ENCODE data around the gene PIK3R6.

The PIK3R6 gene

DNA sequence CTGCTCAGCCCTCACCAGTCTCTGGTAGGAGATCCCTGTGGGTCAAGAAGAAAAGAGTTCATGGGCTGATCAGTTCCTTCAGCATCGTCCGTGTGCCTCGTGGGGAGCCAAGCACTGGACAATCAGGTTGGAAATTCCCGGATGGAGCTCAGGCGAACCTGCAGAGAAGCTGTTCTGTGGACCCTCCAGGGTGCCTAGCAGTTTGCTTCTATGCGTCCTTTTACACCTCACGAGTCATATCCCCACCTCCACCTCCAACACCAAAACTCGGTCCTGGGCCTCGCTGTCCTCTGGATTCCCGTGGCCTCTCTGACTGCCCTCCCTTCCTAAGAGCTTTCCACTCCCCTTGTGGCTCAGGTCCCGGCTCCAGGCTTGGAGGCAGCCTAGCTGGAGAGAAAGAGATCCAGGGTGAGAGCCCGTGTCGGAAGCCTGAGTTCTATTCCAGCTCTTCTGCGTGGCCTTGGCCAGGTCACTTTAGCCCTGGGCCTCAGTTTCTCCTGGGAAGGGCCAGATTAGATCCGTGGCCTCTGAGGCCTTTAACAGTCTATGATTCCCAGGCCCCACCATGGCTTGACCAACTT is 26.2 kb upstream of the PIK3R6 start:
- DNase-seq: no peak

DNA sequence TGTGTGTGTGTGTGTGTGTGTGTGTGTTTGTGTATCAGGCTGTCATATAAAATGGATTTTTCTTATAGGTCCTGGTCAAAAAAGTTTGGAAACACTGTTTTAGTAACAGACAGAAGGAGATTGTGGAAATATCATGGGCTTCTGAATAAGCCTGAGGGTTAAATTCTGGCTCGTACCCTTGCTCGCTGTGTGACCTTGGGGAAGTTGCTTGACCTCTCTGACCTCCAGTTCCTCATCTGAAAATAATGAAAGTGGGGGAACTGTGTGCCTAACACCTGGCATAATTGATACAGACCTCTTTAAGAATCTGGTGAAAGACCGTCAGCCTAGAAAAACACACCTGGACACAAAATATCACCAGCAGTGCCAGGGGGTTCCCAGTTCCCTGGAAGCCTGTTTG is 25.6 kb upstream of the PIK3R6 start:
- no peak for DNase-seq

GRCh38 chr17:8892338-8892690 is 24.8 kb upstream of the PIK3R6 start:
- DNase-seq: no peak

- no peak for DNase-seq
These were observed 23.2 kb upstream of the PIK3R6 start for GRCh38 chr17:8890671-8891070.

- no peak for DNase-seq
These were observed 22.2 kb upstream of the PIK3R6 start for GRCh38 chr17:8889458-8890210.

GRCh38 chr17:8888704-8889302 is 21.3 kb upstream of the PIK3R6 start:
- DNase-seq: no peak

DNA sequence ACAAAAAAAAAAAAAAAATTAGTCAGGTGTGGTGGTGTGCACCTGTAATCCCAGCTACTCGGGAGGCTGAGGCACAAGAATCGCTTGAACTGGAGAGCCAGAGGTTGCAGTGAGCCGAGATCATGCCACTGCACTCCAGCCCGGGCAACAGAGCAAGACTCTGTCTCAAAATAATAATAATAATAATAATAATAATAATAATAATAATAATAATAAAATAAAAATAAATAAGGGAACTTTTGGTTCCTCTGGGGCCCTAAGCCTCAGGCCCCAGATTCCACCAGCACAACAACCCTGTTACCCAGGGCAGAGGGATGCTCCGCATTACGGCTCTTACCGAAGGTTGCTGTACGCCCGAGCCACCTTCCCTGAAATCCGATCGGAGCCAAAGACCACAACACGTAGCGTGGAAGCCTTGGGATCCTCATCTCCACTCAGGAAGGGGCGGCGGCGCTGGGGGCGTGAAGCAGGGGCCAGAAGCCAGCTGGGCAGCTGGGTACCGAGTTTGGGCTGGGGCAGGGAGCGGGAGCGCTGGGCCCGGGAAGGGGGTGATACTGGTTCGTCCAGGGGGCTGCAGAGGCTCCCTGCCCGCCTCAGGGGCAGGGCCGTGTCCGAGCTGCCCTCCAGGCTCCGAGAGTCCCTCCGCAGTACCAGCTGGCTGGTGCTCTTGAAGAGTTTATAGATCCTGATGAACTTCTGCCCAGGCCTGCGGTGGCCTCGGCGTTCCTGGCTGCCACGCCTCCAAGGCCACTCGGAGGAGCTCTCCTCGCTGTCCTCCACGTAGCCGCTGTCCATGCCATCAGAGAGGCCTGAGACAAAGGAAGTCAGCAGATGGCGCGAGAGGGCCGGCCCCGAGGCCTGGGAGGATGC is 20.6 kb upstream of the PIK3R6 start:
- no peak for DNase-seq

- DNase-seq: no peak
These were observed 19.8 kb upstream of the PIK3R6 start for GRCh38 chr17:8887301-8887700.

DNA sequence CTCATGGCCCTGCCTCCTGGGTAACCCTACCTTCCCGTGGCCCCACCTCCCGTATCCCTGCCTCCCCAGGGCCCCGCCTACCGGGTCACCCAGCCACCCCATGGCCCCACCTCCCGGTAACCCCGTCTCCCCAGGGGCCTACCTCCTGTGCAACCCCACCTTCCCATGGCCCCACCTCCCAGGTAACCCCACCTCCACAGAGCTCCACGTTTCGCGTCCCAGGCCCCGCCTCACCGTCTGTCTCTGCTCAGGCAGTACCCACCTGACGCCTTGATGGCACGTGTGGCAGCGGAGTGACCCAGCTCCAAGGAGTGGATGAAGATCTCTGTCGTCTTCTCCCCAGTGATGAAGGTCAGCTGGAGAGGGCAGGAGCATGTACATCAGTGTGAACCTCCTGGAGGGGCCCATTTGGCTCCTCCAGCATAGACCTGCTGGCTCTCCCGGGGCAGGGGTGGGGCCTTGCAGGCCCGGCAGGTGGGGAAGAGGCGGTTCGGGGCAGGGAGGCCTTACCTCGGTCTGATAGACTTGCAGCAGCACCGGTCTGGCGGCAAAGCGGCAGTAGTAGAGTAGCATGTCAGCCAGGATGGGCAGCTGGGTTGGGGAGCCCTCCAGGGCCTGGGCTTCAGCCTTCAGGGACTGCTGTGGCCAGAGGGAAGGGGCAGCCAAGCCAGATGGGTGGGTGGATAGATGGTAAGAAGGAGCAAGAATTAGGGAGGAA is 18.7 kb upstream of the PIK3R6 start:
- DNase-seq: no peak

DNA sequence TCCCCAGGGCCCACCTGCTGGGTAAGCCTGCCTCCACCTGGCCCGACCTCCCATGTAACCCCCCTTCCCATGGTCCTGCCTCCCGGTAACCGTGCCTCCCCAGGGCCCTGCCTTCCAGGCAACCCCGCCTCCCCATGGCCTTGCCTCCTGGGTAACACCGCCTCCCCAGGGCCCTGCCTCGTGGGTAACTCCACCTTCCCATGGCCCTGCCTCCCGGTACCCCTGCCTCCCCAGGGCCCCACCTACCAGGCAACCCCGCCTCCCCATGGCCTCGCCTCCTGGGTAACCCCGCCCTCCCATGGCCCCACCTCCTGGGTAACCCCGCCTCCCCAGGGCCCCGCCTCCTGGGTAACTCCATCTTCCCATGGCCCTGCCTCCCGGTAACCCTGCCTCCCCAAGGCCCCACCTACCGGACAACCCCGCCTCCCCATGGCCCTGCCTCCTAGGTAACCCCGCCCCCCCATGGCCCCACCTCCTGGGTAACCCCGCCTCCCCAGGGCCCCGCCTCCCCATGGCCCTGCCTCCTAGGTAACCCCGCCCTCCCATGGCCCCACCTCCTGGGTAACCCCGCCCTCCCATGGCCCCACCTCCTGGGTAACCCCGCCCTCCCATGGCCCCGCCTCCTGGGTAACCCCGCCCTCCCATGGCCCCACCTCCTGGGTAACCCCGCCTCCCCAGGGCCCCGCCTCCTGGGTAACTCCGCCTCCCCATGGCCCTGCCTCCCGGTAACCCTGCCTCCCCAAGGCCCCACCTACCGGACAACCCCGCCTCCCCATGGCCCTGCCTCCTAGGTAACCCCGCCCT is 17.9 kb upstream of the PIK3R6 start:
- DNase-seq: peak; percentile 23 to 30

DNA sequence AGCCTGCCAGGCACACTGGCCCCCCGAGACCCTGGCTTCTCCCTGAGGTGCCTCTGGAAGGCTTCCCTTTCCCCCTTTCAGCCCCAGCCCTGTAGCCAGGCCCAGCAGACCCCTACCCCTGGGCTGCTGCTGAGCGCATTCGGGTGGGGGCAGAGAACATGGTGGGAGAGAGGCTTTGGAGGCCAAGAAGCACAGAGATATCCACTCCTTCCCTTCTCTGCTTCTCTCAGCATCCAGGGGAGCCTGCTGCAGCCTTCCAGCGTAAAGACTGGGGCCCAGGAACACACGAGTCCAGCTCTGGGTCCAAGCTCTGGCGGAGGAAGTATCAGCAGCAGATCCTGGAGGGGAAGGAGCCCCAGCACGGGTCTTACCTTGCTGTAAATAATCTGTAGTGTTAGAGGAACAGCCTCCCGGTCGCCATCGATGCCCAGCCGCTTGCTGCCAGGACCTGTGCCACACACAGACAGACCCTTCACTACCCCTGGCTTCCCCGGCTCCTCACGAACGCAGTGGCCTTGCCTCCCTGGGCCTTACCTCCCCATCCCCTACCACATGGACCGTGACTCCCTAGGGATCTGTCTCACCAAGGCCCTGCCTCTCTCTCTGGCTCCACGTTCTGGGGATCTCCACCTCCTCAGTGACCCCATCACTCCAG is 17.0 kb upstream of the PIK3R6 start:
- DNase-seq: no peak

DNA sequence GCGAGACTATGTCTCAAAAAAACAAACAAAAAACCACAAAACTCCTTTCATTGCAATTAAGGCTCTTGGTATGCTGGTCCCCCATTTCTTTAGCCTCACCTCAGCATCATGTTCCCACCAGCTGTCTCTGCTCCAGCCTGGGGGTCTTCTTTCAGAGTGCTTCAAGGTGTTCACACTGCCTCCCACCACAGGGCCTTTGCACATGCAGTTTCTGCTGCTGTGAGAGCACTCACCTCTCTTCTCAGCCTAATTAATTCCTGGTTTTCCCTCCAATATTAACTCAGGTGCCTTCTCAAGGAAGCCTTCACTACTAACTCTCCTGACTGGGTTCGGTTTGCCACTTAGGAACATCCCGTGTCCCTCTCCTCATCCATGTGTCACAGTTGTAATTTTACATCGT is 15.9 kb upstream of the PIK3R6 start:
- DNase-seq: no peak

GRCh38 chr17:8881606-8882005 is 14.1 kb upstream of the PIK3R6 start:
- no peak for DNase-seq

- no peak for DNase-seq
These were observed 13.0 kb upstream of the PIK3R6 start for GRCh38 chr17:8880466-8880865.

DNA sequence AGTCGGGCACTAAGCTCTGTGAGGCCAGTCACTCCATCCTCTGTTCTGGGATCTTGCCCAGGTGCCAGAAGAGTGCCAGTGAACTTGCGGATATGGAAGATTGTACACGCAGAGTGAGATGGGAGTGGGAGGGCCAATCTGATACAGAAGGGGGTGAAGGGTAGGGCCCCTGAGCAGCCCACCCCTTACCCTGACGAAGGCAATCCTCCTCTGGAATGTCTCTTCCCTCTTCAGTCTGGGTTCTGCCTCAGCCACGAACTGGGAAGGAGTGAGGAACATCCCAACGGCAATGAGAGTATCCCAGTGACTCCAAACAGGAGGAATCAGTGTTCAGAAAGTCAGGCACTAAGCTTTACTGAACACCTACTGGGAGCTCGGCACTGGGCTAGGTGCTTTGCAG is 11.9 kb upstream of the PIK3R6 start:
- no peak for DNase-seq

DNA sequence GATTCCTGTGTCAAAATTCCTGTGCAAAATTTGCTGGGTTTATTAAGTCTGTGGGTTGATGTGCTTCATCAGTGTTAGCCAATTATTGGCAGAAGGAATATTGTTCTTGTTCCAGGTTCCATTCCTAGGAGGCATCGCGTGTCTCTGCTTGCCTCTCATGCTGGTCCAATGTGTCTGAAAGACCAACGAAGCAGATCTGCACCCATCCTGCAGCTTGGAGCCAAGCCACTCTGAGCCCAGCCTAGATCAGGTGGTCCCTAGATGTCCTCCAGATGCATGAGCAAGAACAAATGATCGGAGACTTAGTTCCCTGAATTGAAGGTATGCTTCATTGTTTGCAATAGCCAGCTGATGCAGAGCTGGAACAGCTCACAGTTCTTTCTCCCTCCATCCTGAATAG is 10.5 kb upstream of the PIK3R6 start:
- no peak for DNase-seq

DNA sequence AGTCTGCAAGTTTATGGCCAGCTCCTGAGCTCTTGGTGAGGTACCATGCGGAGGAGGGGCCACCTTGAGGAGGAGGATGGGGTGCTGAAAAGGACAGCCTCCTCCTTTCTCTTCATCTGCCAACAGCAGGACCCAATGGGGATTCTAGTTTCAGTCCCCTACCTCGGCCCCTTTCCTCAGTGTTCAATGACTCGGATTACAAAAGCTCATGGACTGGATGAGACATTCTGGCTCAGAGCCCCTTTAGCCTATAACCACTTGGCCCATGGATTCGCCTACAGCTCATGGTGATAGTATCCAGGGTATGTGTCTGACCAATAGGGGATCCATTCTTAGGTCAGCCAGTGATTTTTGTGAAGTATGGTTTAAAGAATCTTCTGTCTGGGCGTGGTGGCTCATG is 8.5 kb upstream of the PIK3R6 start:
- no peak for DNase-seq

GRCh38 chr17:8875436-8875835 is 8.0 kb upstream of the PIK3R6 start:
- no peak for DNase-seq

GRCh38 chr17:8873801-8874715 is 6.6 kb upstream of the PIK3R6 start:
- DNase-seq: no peak

- no peak for DNase-seq
These were observed 5.4 kb upstream of the PIK3R6 start for GRCh38 chr17:8872705-8873435.

Measured in stimulated activated CD4-positive, alpha-beta T cell treated with anti-CD3 and anti-CD28 coated beads, Interleukin-4, amount 100 ng/mL, for 4 hours (primary cell).